Stimulated activated CD8-positive, alpha-beta memory T cell treated with anti-CD3 and anti-CD28 coated beads, Interleukin-12 subunit alpha, Interleukin-12 subunit beta, amount 100 ng/mL, for 4 hours (primary cell): ENCODE measurements around the gene ZBTB18.
A peak's percentile ranks its signal among the peaks of the same experiment; 100 is the strongest.

ENCODE experiments used
- DNase-seq: peaks from one replicate; pipeline ENCODE4 v3.0.0-alpha.2; 2020; ENCODE audit warnings: low read depth

The ZBTB18 gene

DNA sequence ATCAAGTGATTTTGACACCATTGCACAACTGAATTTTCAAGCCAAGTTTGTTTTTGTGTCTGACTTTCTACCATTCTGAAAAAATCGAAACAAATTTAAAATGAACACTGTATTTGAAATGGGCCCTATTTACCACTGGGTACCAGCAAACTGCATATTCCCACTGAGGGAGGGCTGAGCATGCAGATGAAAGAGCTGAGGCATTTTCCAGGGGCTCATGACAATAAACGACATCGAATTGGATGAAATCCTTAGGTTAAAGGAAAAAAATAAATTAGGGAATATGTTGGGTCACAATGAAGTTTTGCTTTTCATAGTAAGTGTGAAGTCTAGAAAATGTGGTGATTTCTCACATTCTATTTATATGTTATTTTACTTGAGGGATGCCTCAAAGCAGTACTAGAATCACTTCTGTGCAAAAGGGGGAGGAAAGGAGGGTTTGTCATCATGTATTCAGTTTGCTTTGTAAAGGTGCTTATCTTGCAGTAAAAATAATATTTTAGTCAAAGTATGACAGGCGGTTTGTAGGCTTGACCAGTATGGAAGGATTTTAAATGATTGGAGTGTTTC, 11.2 kb downstream of the ZBTB18 start:
- DNase-seq = no peak

DNA sequence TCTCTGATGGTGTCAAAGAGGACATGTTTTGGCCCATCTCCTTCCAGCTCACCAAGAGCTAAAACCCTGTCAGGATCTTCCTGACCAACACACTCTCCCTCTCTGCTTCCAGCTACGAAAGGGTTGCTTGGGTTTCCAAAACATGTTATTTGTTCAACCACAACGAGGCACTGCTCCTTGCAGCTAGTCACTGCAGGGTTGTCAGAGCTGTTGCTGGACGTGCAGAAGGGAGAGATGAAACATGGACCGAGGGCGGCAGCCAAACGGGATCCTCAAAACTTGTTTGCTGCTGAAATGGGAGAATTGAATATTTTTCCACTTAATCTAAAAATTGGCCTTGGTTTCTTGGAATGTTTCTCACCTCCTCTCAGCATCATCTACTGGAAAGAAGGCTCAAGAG, 12.4 kb downstream of the ZBTB18 start:
- DNase-seq = no peak

DNA sequence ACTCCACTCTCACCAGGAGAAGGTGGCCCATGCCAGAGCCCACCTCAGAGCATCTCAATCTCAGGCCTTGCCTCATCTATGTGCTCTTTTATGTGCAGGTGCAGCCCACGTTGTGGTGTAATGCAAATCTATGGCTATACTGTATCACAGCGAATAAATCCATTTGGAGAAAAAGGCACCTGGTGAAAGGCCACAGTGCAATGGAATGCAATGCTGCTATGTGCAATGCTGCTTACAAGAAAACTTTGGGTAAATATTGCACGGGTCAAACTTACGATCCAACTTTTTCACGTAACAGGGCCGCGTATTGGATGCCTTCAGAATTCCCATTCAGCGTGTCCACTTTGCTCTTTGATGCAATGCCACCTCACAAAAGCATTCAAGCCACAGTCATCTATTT, 13.5 kb downstream of the ZBTB18 start:
- no peak for DNase-seq

DNA sequence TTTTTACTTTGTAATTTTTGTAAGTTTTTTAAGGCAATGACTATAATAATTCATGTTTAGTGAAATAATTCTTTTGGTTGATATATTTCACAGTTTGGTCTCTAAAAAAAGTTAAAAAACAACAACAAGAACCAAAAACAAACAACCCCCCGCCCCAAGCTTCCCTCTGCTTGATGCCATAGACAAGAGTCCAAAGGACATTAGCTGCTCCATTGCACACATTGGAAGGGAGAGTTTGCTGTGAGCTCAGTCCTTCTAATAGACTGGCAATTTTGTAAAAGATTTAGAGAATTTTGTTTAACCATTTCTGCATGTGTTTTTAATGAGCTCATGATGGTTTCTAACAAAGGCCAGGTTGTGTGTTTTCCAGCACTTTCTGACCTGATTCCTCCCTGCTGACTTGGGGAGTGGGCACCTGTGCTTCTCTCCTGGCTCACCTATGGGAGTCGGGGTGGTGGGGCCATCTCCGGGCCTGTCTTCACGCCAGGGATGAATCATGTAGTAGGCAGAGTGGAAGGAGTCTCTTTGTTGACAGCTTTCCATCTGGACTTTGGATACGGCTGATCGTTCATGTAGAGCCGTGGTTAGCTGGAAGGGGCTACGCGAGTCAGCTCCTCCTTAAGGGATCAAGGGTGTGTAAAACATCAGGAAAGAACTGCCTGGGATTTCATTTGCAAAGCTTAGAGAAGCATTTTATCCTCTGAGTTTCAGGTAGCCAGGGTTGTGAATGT, 14.1 kb downstream of the ZBTB18 start:
- no peak for DNase-seq

DNA sequence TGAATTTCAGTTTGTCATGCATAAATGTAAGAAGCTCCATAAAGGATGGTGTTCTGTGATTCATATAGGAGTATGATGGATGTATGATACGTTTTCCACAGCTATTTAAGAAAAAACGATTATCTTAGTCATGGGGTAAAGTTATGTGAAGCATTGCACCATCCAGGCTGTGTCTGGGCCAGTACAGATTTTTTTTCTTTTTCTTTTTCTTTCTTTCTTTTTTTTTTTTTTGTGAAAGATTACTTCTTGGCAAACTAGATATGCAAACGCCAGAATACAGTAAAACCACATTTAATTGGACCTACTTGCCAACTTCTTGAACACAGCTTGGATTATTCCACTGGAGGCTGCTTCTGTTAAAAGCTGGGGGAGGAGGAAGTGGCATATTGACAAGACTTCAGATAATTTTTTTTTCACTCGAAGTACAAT, 14.9 kb downstream of the ZBTB18 start:
- no peak for DNase-seq

DNA sequence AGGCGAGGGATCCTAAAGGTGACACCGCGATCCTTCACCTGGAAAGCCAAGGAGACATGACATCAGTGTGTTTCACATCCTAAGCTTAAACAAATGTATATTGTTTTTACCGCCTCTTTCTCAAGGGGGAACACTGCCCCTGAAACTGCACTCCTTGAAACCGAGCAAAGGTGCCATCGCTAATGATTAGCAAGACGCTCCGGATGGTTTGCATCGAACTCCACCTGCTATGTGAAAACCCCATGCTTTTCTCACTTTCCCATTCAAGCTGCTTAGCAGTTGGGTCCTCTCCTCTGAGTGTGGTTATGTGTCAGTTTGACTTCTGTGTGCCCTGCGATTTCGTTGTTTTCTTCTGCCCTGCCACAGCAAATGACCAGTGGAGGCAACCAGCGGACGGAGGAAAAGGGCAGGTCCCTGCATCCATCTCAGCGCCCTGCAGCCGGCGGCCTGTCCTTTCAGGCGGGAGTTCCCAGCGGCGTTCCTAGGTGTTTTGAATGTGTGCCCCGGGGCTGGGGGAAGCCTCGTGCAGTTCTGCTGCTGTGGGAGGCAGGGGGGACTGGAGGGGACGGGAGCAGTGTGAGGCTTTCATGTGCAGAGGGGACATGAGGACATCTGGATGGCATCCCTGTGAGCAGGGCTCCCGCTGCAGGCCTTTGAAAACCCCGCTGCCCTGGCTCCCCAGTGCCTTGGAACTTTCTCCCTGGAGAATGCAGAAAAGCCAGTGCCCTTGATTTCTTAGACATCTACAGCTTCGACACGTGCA, 16.1 kb downstream of the ZBTB18 start:
- DNase-seq = no peak

DNA sequence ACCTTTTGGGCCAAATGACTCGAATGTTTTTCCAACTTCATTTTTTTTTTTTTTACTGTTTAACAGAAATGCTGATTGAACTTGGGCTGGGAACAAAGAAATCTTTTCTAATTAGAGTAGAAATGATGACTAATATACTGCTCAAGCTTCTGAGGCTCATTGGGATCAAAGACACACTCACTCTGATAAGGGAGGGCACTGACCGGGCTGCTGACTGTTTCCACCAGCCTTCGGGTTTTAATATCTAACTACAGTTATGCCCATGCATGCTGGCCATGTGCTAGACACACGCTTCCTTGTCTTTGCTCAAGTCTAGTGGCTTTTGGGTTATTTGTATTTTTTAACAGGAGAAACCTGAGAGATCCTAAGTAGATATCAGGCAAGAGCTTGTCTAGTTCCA, 16.8 kb downstream of the ZBTB18 start:
- no peak for DNase-seq

DNA sequence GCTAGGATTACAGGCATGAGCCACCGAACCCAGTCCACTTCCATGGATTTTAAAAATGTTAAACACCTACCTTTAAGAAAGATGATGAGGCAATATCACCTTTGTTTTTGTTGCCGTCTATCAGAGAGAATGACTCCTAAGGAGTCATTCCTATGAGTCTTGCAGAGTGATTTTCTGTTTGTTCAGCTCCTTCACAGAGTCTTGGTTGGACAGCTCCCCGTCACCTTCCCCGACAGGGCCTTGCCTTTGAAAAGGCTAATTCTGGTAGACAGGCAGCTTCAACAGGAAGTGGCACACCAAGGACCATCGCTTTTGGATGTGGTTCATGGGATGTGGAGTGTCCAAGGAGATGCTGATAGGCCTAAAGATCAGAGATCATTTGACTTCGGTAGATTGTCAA, 17.5 kb downstream of the ZBTB18 start:
- DNase-seq = no peak

DNA sequence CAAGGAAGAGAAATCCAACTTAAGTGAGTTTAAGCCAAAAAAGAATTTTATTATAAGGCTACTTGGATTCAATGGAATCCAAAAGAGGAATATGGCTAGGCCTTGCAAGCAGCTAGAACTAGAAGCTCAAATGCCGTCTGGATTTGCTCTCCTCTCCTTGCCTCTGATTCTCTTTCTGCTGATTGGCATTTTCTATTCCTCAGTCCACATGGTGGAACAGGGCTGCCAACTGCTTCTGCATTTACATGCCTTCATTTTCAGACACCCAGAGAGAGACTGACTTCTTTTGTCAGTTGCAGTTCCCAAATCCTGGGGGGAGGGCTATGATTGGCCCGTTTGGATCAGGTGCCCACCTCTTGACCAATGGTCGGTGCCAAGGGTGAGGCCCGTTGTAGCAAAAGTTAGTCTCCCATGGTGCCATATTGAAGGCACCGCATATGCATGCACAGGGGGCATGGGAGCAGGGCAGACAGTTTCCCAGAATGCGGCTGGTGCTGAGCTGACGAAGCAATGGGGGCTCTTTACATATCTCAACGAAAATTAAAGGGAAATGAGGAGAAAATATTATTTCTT, 18.3 kb downstream of the ZBTB18 start:
- DNase-seq = no peak

DNA sequence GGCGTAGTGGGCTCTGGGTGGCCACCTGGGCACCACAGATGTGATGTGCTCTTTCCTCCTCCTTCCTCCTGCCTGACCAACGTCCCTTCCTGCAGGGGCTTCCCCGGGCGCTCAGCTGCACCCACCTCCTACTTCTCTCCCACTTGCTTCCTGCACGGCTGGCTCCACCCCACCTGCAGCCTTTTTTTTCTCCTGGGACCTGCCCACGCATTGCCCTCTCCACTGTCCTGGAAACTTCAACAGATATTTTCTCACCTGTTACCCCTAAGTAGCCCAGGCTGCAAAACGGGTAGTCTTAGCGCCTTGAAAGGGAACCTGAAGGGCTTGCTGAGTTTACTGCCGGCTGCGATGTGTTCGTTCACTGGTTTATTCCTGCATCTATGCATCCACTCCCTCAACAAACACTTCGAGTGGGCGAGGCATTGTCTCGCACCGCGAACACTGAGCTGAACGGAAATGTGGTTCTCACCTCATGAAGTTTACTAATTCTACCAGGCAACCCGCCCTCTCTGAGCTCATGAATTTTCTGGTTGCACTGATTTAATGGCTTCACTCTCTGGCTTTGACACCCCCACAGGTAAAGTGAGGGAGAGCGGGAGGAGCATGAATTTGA, 23.6 kb downstream of the ZBTB18 start:
- DNase-seq = peak; percentile 46

DNA sequence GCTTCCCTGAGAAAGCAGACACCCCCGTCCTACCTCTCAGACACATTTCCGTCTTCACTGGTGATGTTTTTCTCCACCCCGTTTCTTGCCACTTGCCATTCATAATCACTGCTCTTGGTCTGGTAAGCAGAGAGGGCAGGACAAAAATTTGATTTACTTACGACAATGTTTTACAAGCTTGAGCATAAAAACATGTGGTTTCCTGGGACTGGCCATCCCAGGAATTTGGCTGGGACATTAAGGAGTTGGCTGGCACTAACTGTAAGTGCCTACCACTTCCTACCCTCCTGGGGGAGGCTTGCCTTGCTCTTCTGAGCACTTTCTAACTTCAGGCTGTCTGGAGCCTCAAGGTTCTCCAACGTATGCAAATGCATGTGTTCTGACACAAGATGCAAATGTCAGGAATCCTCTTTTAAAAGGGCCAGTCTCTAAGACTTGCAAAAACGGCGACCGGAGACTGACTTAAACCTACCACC, 24.2 kb downstream of the ZBTB18 start:
- no peak for DNase-seq

DNA sequence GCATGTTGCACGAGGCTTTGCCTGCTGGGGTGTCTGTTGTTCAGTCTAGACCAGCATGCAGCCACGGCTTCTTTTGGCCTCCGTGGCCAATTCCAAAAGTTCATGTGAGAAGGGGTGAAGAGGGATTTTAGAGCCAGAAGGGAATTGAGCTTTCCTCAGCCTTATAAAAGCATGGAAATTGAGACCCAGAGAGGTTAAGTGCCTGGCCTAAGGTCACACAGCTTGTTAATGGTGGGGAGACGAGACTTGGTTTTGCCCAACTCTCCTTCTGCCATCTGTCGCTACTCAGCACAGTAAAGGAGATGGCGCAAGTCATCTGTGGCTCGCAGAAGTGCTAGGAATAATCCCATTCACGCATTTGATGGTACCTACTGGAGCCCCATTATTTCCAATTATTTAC, 25.7 kb downstream of the ZBTB18 start:
- DNase-seq = no peak

DNA sequence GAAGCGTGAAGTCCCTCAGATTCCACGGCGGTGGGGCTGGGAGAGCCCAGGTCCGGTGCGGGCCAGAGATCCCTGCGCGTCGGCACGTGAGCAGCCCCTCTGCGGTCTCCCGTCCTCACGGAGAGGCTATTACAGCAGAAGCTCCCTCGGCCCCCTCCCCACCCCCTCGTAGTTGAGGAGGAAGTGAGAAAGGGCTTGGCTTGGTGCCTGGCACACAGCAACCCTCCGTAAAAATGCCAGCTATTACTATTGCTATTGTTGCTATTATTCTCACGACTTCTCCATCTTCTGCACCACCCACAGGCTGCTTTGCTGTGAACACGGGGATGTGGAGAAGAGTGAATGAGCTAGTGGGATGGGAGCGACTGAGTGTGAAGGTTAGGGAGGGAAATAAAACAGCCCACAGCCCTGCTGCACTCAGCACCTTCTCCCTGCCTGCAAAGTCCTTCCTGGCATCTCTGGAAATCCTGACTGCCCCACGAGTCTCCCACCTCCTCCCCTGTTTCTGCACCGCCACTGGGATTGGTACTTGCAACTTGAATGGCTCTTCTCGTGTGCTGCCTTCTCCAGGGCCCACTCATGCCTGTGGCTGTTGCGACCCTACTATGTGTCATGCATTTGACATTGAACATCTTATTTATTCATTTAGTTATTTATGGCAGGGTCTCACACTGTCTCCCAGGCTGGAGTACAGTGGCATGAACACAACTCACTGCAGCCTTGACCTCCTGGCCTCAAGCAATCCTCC, 26.6 kb downstream of the ZBTB18 start:
- no peak for DNase-seq

DNA sequence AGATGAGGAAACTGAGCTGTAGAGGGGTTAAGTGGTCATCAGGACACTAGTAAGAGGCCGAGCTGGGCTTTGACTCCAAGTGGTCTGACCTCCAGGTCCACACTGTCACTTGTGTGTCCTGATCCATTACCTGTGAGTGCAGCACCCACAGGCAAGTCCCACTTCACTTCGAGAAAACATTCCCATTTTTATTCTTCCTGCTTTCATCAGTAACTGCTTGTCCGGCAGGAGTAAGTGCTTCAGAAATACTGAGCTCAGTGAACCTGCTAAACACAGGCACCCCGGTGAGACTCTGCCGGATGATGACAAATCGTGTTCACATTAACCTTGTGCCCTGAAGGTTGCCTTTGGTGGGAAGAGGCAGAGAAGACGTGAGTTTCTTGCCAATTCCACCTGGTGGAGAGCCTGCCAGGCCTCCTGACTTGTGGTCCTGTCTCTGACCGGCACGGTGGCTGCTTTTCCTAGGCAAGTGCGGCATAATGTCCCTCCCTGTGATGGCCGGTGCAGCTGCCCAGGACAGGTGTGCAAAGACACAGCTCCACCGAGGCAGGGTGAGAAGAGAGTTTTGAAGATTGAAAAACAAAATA, 29.4 kb downstream of the ZBTB18 start:
- DNase-seq = no peak

DNA sequence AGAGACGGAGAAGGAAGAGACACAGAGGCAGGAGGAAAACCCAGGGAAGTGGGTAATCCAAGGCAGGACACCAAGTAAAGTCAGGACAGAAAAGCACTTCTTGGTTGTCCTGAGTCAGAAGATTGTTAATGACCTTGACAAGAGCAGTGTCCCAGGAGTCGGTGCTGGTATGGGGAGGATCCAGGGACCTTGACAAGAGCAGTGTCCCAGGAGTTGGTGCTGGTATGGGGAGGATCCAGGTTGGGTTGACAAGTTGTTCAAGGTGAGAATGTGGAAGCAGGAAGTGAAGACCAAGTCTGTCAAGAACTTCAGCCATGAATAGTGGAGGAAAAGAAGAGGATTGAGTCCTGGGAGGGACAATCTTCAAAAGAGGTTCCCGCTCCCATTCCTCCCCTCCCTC, 31.9 kb downstream of the ZBTB18 start:
- no peak for DNase-seq

DNA sequence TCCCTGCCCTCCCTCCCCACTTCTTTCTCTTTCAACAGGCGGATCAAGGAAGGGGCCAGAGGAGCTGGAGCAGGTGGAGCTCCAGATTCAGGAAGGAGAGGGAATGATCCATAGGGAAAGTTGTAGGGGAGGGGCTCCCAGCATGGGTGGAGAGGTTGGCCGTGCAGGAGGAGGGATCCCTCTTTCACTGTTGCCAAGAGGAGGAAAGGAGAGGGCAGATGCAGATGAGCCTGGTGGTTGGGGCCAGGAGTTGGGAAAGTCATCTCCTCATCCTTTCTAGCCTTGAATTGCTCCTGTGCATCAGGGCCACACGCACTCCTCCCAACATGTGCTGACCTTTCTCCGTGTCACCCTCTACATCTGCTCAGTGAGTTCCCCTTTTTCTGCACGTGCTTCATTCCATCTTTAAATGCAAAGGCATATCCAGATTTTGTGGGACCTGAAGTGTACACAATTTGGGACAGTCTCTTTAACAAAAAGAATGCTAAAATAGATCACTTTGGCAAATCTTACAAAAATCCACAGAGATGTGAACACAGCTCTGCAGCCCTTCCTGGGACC, 32.4 kb downstream of the ZBTB18 start:
- no peak for DNase-seq

DNA sequence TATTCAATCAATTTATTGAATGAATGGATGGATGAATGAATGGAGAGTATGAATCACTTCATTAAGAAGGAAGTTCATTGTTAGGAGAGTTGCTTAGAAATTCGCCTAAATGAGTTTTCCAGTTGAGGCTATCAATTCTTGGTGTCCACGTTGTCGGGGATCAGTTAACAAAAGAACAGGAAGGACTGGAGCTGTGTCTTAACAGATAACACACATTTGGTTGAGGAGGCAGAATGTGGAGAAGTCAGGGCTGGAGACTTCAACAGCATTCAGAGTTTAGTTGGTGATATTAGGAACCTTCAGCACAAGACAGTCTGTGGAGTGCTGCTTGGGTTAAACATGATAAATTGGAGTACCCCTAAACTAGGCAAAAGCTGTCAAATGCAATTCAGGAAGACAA, 33.7 kb downstream of the ZBTB18 start:
- DNase-seq = no peak

DNA sequence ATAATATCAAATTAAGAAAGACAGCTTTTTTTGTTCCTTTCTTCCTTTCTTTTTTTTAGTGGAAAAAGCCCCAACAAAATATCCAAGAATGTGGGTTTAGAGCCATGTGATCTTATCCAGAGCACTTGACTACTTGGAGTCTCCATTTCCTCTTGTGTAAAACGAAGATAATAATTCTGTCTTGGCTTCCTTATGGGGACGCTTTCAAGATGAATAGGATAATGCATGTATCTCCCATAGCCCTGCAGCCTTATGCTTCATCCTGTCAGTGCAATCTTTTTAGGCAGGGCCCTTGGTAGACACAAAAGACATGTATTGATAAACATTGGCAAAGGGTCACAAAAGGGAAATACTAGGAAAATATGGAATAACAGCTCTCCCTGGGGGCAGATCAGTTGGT, 34.8 kb downstream of the ZBTB18 start:
- DNase-seq = no peak

DNA sequence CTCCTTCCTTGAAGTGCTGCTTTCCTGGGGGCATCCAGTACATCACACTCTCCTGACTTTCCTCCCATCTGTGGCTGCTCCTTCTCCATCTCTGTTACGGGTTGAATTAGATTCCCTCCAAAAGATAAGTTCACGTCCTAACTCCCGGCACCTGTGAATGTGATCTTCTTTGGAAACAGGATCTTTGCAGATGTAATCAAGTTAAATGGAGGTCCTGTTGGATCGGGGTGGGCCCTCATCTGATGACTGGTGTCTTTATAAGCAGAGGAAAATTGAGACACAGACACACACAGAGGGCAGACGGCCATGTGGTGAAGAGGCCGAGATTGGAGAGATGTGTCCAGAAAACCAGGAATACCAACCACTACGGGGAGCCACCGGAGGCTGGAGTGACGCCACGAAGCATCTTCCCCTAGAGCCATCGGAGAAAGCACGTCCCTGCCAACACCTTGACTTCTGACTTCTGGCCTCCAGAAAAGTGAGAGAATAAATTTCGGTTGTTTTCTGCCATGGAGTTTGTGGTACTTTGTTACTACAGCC, 36.0 kb downstream of the ZBTB18 start:
- no peak for DNase-seq

DNA sequence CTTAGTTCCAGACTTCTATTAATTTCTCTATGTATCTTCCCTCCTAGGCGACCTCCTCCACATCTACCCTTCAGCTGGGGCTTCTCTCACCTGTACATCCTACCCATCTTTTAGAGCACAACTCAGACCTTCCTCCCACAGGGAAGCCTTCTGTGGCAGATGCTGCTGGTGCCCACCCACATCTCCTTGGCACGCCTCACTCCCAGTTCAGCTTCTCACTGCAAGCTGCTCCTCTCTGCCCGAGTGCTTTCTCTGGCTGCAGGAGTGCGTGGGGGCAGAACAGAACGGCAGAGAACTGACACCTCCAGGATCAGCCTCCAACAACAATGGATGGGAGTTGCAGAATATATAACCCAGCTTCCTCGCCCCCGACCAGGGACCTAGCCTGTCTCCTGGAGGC, 36.5 kb downstream of the ZBTB18 start:
- DNase-seq = no peak

DNA sequence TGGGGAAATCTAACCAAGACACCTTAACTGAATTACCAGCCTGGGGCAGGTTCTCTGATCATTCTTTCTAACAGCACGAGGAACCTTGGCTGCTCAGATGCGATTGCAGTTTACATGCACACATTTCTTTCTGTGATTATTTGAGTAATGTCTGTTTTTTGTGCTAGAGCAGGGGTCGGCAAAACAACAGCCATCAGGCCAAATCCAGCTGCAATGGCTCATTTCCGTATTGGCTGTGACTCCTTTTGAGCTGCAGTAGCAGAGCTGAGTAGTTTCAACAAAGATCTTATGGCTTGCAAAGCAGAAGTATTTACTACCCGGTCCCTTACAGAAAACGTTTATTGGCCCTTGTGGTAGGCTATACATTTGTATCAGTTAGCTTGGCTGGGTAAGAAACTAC, 37.1 kb downstream of the ZBTB18 start:
- no peak for DNase-seq
